Brain pericyte (primary cell): ENCODE measurements around the gene KCNJ4.
"Not testable (repeated sequence)": the region's sequence is repeated elsewhere in the genome, so short reads cannot be mapped to it uniquely, and the experiment has no call there.

Experiments used
- DNase-seq: peaks from one replicate; pipeline ENCODE4 v3.0.0-alpha.2; 2012; ENCODE audit warnings: low read depth, low spot score

The KCNJ4 gene

DNA sequence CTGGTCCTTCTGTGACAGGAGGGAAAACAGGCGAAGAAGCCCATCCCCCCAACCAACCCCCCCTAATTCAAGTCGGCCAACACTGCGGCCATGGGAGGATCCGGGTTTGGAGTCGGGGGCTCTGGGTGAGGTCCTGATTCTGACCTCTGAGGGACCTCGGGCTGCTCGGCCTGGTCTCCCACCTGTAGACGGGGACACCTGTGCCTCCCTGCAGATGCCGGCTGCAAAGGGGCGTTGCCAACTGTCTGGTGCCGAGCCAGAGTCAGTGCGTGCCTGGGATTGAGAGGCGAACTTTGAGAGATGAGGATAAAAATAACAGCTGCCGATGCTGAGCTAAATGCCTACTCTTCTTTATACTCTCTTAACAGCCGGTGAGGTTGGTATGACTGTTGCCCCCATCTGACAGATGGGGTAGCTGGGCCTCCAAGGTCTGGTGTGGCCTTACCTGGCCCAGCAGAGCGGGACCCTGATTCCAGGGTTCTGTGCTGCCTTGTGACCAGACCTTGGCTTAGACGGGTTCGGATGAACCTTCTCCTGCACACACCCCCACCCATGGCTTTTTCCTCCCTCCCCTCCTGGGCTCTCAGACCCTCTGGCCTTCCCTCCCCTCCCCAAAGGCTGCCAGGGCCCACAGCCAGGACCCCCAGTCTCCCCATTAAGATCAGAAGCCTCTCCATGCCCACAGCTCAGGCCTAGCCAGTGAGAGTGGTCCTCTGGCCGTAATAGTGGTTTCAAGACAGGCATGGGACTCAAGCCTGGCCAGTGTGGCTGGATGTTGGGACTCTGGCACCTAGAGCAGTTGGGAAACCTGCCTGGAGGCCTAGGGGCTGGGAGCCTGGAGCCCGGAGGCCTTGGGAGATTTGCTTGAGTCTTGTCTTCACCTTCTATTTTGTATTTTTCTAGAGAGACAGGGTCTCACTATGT, 41.7 kb downstream of the KCNJ4 start:
- DNase-seq: no peak

GRCh38 chr22:38412435-38413084, 42.4 kb downstream of the KCNJ4 start:
- DNase-seq: no peak

- no peak for DNase-seq
These were observed 44.0 kb downstream of the KCNJ4 start for GRCh38 chr22:38411016-38411415.

GRCh38 chr22:38409916-38410315, 45.1 kb downstream of the KCNJ4 start:
- not testable (repeated sequence) for DNase-seq

DNA sequence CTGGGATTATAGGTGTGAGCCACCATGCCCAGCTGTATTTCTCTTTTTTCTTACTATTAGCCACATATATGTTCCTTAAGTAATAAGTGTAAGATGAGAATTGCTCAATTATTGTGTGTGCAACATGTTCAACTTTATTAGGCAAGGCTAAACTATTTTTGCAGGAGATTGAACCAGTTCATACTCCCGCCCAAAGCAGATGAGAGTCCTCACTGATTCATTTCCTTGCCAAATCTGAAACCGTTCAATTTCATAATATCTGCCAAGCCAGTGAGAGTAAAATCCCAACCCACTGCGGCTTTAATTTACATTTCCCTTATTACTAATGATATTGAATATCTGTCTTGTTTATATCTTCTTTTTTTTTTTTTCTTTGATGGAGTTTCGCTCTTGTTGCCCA, 48.4 kb downstream of the KCNJ4 start:
- no peak for DNase-seq

DNA sequence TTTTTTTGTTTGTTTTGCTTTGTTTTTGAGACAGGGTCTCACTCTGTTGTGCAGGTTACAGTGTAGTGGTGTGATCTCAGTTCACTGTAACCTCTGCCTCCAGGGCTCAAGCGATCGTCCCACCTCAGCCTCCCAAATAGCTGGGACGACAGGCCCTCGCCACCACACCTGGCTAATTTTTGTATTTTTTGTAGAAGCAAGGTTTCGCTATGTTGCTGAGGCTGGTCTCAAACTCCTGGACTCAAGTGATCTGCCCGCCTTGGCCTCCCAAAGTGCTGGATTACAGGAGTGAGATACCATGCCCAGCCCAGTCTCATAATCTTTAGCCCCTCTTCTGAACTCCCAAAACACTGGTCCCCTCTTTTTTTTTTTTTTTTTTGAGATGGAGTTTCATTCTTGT, 50.6 kb downstream of the KCNJ4 start:
- no peak for DNase-seq

DNA sequence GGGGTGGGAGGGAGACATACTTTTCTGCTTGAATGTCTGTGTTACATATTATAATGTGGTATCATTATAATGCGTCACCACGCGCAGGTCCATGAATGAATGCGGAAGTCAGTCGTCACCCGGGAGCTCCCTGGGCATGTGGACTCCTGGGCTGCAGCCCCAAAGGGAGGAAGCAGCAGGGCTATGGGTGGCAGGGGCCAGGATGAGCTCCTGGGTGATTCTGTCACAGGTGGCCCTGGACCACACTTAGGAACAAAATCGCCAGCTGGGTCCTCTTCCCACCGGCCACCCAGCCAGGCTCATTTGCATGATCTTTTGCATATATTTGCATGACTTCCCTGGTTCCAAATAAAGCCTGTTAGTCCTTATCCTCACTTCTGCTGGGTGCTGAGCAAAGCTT, 51.2 kb downstream of the KCNJ4 start:
- DNase-seq: no peak

DNA sequence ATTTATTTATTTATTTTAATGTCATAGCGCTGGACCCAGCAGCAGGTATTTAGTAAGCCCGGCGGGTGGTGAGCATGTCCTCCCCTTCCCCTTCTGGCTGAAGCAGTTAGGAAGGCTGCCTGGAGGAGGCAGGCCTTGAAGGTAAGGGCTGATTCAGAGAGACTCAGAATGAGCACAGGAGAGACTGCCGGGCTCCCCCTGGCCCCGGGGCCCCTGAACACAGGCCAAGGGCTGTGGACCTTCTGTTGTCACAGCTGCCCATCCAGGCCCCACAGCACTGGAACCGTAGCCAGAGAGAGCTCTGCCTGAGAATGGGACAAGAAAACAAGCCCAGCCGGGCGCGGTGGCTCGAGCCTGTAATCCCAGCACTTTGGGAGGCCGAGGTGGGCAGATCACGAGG, 52.8 kb downstream of the KCNJ4 start:
- no peak for DNase-seq

GRCh38 chr22:38401336-38402084, 53.5 kb downstream of the KCNJ4 start:
- no peak for DNase-seq

DNA sequence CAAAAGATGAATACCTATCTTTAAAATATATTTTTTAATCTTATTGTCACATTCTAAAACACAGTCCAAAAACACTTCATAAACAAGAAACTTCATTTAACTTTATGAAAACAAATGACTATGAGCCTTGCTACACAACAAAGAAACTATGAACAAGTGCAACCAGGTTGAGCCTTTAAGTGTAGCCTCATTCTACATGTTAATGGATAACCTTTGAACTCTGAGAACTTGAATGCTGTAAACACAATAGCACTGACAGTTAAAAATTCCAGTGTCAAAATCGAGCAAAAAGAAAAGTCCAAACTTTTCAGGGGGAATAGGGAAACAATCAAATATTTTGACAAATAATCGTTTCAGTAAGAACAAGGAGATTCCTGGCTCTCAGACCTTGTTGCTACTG, 54.7 kb downstream of the KCNJ4 start:
- not testable (repeated sequence) for DNase-seq

- DNase-seq: no peak
These were observed 56.2 kb downstream of the KCNJ4 start for GRCh38 chr22:38398609-38399461.

DNA sequence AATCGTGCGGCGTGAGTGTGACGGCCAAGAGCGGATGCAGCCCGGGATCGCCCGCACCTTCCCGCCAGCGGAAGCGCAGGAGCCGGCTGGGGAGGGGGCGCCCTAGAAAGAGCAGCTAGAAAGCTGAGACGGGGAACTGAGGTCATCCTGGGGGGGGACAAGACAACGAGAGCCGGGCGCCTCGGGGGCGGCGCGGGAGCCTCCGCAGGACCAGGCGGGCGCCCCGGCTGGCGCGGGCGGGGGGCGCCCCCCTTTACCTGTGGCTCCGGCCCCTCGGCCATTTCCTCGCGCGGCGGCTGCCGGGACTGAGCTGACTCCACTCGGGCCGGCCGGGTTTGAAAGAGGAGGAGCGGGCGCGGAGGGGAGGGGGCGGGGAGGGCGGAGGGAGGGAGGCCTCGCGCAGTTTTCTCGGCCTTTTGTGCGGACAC, 56.8 kb downstream of the KCNJ4 start:
- not testable (repeated sequence) for DNase-seq

DNA sequence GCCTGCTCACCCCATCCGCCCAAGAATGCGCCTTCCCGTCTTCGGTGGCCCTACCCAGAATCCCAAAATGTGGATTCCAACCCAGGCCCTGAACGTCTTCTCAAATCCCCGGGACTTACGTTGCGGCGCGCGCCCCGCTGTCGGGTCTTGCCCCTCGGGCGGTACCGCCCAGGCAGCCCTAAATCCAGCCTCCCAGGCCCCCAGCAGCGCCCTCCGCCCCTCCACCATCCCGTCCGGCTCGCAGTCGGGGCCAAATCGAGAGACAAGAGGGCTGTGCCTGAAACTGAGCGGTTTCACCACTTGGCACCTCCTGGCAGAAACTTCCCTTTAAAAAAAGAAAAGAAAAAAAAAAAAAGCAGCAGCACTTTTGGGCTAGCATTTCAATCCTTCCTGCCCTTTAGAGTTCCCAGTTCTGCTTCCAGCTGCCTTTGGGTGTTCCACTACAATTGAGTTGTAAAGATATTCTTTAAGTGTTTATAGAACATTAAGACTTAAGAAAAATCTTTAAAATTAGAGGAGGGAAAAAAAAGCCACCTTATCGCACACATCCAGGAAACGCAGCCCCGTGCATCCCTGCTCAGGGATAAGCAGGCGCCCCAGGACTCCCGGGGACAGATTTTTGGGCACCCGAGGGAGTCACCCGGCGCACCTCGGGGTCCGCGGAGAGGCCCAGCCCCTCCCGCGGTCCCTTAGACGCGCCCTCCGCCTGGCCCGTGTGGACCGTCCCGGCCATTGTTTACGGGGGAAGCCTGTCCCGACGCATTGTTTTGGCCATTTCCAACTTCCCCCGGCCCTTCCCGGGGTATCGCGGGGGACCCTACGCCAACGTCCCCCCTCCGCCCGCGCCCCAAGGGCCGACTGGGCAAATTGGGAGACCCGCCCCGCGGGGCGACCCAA, 57.6 kb downstream of the KCNJ4 start:
- no peak for DNase-seq

DNA sequence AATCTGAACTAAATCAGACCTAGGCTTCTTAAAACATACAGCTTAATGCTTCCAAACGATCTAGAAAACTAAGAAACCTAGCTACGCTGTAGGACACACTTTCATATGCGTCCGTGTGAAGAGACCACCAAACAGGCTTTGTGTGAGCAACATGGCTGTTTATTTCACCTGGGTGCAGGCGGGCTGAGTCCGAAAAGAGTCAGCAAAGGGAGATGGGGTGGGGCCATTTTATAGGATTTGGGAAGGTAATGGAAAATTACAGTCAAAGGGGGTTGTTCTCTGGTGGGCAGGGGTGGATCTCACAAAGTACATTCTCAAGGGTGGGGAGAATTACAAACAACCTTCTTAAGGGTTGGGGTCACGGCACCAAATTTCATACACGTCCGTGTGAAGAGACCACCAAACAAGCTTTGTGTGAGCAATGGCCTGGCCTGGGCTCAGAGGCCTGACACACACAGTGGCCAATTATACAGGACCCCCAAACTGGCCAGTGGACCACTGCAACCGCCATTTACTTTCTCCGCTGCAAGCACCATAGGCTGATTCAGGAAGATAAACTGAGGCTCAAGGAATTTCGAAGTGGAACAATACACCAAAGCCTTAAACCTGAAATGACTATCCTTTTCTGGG, 58.4 kb downstream of the KCNJ4 start:
- DNase-seq: not testable (repeated sequence)

GRCh38 chr22:38395944-38396343, 59.1 kb downstream of the KCNJ4 start:
- not testable (repeated sequence) for DNase-seq

DNA sequence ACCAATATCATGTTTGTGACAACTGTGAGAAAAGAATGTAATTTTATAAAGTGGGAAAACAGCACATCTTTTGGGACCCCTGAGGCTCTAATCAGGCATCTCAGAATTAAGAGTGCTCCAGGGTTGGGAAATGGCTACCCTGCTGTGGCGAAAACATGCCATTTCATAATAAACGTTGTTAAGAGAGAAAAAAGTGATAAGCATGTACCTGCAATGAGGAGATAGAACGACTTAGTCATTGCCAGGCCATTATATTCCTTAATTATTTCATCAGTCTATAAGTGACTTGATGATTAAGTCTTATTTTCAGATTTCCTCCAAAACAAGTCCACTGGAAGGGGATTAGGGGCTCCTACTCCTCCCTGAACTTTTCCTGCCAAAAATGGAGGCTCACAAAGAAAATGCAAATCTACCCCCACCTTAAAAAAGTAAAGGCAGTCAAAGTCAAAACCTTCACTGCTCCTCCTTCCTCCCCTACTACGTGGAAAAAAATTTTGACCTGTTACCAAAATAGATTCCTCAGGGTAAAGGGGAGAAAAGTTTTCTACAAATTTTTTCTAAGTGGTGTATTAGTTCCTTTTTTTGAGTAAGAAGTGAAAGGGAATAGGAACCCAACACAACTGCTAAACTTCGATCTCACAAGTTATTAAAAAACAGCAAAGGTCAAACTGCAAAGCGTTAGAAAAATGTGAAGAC, 59.9 kb downstream of the KCNJ4 start:
- not testable (repeated sequence) for DNase-seq

- DNase-seq: not testable (repeated sequence)
These were observed 65.6 kb downstream of the KCNJ4 start for GRCh38 chr22:38389428-38389818.

DNA sequence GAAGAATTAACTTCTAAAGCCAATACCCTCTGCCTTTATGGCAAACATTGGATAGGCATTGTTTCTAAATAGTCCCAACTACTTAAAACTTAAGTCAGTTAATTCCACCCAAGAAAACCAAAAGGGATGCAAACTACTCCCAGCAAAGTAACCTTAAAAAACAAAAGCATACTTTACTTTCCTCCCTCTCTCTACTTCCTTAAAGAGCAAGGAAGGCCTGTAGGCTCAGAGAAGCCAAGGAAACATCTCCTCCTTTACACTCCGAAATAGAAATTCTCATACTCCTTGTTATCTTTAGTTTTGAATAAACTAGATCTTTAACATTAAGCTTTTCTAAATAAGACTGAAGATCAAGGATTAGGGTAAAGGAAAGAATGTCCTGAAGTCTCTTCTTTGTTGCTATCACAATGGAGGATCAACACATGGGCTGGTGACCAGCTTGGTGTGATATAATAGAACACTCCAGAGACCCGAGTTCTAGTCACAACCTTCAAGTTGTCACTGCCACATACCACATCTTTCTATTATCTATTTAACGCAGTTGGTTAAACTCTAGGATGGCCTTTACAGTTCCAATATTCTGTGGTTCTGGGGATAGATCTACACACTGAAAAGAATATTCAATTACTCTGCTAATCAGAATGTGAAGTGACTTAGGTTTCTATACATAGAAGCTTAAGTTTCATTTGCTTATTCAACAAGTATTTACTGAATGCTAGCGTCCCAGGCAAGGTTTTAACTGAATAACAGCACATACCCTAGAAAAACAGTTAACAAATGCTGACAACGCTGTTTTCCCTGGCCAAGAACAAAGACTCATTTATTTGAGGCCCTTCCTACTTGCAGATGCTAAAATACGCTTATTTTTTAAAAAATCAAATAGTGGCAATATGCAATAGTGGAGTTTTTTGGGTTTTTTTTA, 66.2 kb downstream of the KCNJ4 start:
- not testable (repeated sequence) for DNase-seq
